ENCODE data around the gene DIO2. TPM values are rescaled to one million over a fixed set of nuclear protein-coding genes. Genes with fewer than 3 reads are reported as not detected.

DIO2 gene
- total and polyA plus RNA-seq, 8 donors: 1.2 to 26.6 (median 19.7) TPM

DNA sequence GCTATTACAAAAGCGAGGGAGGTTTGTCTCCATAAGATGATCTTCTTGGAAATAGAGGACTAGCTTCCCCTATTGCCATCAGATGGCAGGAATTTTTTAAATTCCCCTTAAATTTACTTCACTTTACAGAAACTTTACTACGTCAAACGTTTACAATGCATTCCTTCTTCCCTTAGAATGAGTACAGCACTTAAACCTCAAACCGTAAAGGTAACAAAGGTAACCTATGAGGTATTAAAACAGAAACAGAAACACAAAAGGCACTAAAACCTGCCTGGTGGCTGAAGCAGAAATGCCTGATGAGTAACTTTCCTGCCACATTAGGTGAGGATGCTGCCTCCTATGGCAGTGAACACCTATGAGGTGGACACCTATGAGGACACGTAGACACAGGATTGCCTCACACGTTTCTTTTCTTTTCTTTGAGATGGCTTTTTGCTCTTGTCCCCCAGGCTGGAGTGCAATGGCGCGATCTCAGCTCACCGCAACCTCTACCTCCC is 25.0 kb downstream of the DIO2 start:
- no peak for TF ChIP-seq POLR2AphosphoS5 (IDR thresholded peaks at IDR 0.05)
- no peak for TF ChIP-seq EP300 (IDR thresholded peaks at IDR 0.05)
- no peak for TF ChIP-seq POLR2A (IDR thresholded peaks at IDR 0.05)
- TF ChIP-seq, protein P1, sequence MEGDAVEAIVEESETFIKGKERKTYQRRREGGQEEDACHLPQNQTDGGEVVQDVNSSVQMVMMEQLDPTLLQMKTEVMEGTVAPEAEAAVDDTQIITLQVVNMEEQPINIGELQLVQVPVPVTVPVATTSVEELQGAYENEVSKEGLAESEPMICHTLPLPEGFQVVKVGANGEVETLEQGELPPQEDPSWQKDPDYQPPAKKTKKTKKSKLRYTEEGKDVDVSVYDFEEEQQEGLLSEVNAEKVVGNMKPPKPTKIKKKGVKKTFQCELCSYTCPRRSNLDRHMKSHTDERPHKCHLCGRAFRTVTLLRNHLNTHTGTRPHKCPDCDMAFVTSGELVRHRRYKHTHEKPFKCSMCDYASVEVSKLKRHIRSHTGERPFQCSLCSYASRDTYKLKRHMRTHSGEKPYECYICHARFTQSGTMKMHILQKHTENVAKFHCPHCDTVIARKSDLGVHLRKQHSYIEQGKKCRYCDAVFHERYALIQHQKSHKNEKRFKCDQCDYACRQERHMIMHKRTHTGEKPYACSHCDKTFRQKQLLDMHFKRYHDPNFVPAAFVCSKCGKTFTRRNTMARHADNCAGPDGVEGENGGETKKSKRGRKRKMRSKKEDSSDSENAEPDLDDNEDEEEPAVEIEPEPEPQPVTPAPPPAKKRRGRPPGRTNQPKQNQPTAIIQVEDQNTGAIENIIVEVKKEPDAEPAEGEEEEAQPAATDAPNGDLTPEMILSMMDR (IDR thresholded peaks at IDR 0.05): no peak
- no peaks in the 10 kb centered on the region for H3K36me3 ChIP-seq
- no peaks in the 10 kb centered on the region for H3K4me1 ChIP-seq
- DNase-seq: no peak
- H3K27me3 ChIP-seq: no peaks in the 10 kb centered on the region
- H3K27ac ChIP-seq: no peak overlapping the region
- intact Hi-C loops (cut with DNase I; ENCODE audit: low total_unique reads): no loop called here
- WGBS, 5 donors: 89 to 94% (median 90%) methylated on average over 9 of the region's 9 CpGs
- no peaks in the 10 kb centered on the region for H3K9me3 ChIP-seq
- H3K4me3 ChIP-seq: no peak overlapping the region

DNA sequence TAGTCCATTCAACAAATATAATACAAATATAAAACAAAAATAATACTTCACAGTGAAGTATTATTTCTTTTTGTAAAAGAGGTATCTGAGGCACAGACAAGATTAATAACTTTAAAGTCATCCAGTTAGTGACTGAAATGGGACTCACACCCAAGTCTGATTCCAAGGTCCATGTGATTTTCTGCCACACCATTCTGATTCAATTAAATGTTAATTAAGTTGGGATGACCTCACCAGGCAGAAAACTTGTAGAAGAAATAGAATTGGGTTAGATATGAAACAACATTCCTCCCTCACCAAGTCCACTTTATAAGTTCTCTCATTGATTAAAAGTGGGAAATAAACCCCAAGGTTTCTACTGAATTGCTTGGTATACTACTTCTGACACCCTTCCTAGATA is 34.4 kb downstream of the DIO2 start:
- H3K36me3 ChIP-seq: no peaks in the 10 kb centered on the region
- intact Hi-C loops (cut with DNase I; ENCODE audit: low total_unique reads): no loop called here
- TF ChIP-seq POLR2AphosphoS5 (IDR thresholded peaks at IDR 0.05) (no peak), EP300 (IDR thresholded peaks at IDR 0.05) (no peak), POLR2A (IDR thresholded peaks at IDR 0.05) (no peak)
- TF ChIP-seq, protein P1 (IDR thresholded peaks at IDR 0.05): no peak
- no peak for DNase-seq
- no peak overlapping the region for H3K4me3 ChIP-seq
- no peak overlapping the region for H3K27ac ChIP-seq
- no peaks in the 10 kb centered on the region for H3K27me3 ChIP-seq
- no peaks in the 10 kb centered on the region for H3K9me3 ChIP-seq
- no peaks in the 10 kb centered on the region for H3K4me1 ChIP-seq

DNA sequence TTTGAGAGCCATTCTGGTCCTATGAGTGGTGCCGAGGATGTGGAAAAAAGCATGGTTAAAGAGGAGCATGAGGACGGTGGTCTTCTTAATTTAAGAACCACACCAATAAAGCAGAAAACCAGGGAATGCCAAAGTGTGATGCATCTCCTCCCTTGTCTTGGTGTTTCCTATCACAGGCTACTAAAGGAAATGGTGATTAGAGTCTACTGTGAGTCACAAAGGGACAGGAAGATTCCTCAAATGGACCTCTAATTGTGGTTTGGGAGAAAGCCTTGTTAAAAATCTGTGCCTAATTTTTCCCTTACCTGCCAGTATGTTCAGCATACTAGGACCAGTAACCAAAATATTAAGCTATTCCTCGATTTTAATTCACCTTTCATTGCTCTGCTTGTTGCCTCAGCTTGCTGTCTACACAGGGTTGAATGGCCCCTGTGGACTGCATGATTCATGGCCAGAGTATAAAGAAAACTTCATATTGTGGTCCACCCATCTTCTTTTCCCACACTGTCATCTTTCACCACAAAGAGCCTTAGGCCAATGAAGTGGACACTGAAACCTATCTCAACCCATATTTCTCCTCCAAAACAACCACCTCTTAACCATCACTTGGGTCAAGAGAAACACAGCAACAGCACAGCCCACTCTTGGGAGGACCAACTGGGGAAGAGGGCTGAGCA is 38.8 kb downstream of the DIO2 start:
- no peak for TF ChIP-seq EP300 (IDR thresholded peaks at IDR 0.05)
- TF ChIP-seq, protein P1 (IDR thresholded peaks at IDR 0.05): no peak
- TF ChIP-seq POLR2A (IDR thresholded peaks at IDR 0.05): no peak
- TF ChIP-seq POLR2AphosphoS5 (IDR thresholded peaks at IDR 0.05): no peak
- WGBS, 5 donors: 76 to 91% (median 88%) methylated on average over 3 of the region's 3 CpGs
- Histone ChIP-seq H3K9me3 (no peaks in the 10 kb centered on the region), H3K27me3 (no peaks in the 10 kb centered on the region), H3K4me1 (peaks cover 0 to 4% (median 0%) of the 10 kb centered on the region in 4 donors), H3K27ac (no peak overlapping the region), H3K36me3 (no peaks in the 10 kb centered on the region), H3K4me3 (no peak overlapping the region)
- intact Hi-C loops (cut with DNase I; ENCODE audit: low total_unique reads): no loop called here
- DNase-seq: no peak

DNA sequence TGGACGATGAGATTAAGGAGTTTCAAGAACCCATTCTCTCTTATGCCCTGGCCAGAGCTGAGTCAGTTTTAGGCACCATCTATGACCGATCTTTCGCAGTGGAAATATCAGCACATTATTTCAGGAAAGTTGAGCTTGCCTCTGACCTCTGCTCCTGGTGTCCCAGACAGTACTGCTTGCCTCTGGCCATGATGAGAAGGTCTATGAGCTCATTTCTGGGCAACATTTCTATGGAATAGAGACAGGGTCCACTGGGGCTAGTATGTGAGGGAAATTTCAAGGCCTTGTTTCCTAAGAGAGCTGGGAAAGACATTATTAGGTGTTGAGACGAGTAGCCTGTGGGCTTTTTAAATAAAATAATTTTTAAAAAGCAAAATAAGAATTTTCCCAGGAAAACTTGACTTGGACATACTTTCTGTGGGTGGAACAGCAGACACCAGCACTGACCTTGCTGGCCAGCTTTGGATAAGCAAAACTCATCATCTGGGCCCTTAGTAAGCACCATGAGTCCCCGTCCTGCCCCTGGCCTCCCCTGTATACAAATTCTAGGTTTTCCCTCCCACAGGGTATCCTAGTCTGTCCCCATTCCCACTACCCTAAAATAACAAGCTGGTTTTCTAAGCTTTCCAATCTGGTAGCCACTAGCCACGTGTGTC is 43.4 kb downstream of the DIO2 start:
- Histone ChIP-seq H3K27ac (no peak overlapping the region), H3K9me3 (no peaks in the 10 kb centered on the region), H3K4me1 (peaks cover 0 to 4% (median 0%) of the 10 kb centered on the region in 4 donors), H3K4me3 (no peak overlapping the region), H3K27me3 (no peaks in the 10 kb centered on the region), H3K36me3 (no peaks in the 10 kb centered on the region)
- WGBS, 5 donors: 72 to 84% (median 83%) methylated on average over 6 of the region's 6 CpGs
- intact Hi-C loops (cut with DNase I; ENCODE audit: low total_unique reads): no loop called here
- no peak for DNase-seq
- TF ChIP-seq EP300 (IDR thresholded peaks at IDR 0.05) (no peak), POLR2AphosphoS5 (IDR thresholded peaks at IDR 0.05) (no peak), POLR2A (IDR thresholded peaks at IDR 0.05) (no peak)
- TF ChIP-seq, protein P1 (IDR thresholded peaks at IDR 0.05): no peak
